HG02763 (cell line): ENCODE data around the gene PTCH2.
"Not testable (repeated sequence)": the region's sequence is repeated elsewhere in the genome, so short reads cannot be mapped to it uniquely, and the experiment has no call there.

Experiments used
- ATAC-seq: cut with Tn5 transposase; IDR thresholded peaks from one replicate; pipeline ENCODE4 v1.9.1; 2021; ENCODE audit warnings: mild to moderate bottlenecking, moderate library complexity; ENCODE audit not compliant: unreplicated experiment

PTCH2 gene

GRCh38 chr1:44803062-44803311, 40.1 kb downstream of the PTCH2 start:
- no peak for ATAC-seq

GRCh38 chr1:44802306-44803061, 40.6 kb downstream of the PTCH2 start:
- no peak for ATAC-seq

GRCh38 chr1:44801491-44802305, 41.4 kb downstream of the PTCH2 start:
- no peak for ATAC-seq

GRCh38 chr1:44799770-44800584, 43.1 kb downstream of the PTCH2 start, which contains the start of gene PLK3:
TSS of gene PLK3 (plus strand) at chr1:44800377. CDS start at chr1:44800464, 87 bp downstream.
- ATAC-seq: peak; percentile 87

GRCh38 chr1:44798481-44799365, 44.3 kb downstream of the PTCH2 start:
- no peak for ATAC-seq

- ATAC-seq: not testable (repeated sequence)
These were observed 45.2 kb downstream of the PTCH2 start for GRCh38 chr1:44797886-44798285.

- no peak for ATAC-seq
These were observed 50.1 kb downstream of the PTCH2 start for GRCh38 chr1:44792736-44793502.

- ATAC-seq: no peak
These were observed 51.9 kb downstream of the PTCH2 start for GRCh38 chr1:44790968-44791801.

GRCh38 chr1:44788120-44788860, 54.8 kb downstream of the PTCH2 start, which contains the start of gene BEST4:
TSS of gene BEST4 (minus strand) at chr1:44788170. CDS start at chr1:44787705, 465 bp downstream.
- ATAC-seq: no peak

- ATAC-seq: no peak
These were observed 55.5 kb downstream of the PTCH2 start for GRCh38 chr1:44787506-44787905.

GRCh38 chr1:44786841-44787426, 56.1 kb downstream of the PTCH2 start:
- no peak for ATAC-seq

- ATAC-seq: peak; percentile 48
These were observed 56.8 kb downstream of the PTCH2 start for GRCh38 chr1:44786138-44786840.

GRCh38 chr1:44785501-44786137, 57.4 kb downstream of the PTCH2 start:
- ATAC-seq: no peak

GRCh38 chr1:44785029-44785380, 58.0 kb downstream of the PTCH2 start:
- ATAC-seq: no peak

- ATAC-seq: no peak
These were observed 58.7 kb downstream of the PTCH2 start for GRCh38 chr1:44784094-44785028.

GRCh38 chr1:44783697-44784093, 59.4 kb downstream of the PTCH2 start:
- no peak for ATAC-seq
